ENCODE data around the gene FLACC1.
"Not testable (repeated sequence)": the region's sequence is repeated elsewhere in the genome, so short reads cannot be mapped to it uniquely, and the experiment has no call there.

Gene FLACC1

DNA sequence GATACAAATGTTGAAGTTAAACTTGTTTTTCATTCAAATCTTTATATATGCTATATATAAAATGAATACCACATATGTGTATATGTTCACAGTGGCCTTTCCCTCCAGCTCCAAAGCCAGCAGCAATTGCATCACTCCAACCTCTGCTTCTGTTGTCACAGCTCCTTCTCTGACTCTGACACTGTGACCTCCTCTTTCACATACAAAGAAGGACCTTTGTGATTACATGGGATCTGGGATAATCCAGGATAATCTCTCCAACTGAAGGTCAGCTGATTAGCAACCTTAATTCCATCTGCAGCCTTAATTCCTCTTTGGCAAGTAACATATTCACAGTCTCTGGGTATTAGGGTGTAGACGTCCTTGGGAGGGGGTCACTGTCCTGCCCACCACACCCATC, 8.4 kb downstream of the FLACC1 start:
- no peak for DNase-seq

DNA sequence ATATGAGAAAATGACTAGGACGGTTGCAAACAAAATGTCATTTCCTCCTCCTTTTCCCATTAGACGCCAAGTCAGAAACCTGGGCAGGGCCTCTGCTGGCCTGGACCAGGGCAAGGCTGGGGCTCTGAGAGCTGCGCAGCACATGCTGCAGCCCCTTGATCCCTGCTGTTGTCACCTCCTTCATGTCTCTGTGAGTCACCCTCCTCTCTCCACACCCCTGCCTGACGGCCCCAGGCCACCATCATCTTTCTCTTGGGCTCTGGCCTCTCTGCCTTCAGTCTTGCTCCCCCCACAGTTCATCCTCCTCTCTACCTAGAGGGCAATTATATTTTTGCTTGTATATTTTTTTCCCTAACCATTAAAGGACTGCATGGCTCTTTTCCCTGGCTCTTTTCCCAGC, 10.0 kb downstream of the FLACC1 start:
- no peak for DNase-seq

DNA sequence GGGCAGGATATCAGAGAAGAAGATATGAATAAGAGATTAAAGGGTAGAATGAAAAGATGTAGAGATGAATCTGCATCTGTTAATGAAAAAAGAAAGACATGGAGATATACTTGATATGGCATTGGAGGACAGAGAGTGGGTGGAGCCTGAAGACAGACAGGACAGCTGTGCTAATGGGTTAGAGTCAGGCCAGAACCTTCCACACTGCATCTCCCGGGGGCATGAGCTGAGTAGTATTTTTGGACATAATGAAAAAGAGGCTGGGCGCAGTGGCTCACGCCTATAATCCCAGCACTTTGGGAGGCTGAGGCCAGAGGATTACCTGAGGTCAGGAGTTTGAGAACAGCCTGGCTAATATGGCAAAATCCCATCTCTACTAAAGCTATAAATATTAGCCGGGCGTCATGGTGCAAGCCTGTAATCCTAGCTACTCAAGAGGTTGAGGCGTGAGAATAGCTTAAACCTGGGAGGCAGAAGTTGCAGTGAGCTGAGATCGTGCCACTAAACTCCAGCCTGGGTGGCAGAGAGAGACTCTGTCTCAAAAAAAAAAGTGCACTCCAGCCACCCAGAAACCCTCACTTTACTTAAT, 11.4 kb downstream of the FLACC1 start:
- DNase-seq, result no peak

DNA sequence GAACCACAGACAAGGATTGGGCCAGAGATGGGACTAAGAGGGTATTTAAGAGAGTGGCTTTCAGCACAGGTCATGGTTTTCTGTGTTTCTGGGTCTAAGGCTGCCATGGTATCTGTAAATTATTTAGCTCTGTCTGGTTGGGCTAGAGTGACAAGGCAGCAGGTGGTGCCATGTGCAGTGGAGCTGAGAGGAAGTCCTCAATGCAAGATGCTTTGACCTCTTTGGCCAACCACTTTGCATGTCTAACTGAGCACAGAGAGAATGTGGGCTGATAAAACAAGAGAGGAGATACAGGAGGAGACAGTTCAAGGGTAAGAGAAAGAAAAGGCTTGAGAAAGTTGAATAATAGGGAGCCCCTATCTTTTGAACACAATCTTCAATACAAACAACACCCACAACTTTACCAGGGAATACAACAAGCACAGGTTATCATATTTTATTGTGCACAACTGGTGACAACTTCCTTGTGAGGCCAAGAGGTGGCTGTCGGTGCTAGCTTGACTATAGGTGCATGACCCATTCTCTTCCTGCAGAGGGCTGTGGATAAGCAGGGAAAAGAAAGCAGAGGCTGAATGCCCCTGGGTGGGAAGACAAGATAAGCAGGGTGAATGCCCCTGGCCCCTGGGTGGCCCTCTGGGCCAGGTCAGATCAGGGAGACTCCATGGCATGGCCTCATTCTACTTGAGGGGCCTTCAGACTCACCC, 12.3 kb downstream of the FLACC1 start:
- DNase-seq, result no peak

DNA sequence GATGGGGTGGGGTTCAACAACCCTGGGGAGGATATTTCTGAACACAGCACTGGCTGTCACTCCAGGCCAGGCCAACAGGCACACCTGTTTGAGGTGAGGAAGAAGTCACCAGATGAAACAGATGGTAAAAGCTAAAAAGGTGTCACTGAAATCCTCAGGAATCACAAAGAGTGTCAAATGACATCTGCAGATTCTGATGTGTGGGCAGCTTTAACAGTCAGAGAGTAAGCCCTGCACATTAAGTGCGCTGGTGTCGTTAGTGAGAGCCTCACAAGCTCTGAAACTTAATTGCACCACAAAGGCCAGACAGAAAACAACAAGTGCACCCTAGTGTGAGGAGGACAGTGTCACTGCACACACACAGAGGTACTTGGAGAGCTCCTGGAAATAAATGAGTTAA, 13.6 kb downstream of the FLACC1 start:
- no peak for DNase-seq

DNA sequence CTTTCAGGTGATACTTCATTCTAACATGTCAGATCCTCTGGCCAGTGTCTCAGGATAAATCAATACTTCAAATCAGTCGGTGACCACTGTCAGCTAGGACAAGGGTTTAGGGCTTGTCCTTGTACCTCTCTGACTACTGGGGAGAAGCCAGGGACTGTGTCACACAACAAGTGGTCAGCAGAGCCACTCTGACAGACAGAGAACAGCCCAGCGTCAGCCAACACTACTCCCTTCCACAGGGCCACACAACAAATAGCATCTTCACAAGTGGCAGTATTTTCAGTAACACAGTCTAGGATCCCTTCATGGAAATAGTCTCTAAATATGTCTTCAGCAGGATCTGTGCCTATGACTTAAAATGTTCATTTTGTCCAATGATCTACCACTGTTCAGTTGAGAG, 14.2 kb downstream of the FLACC1 start:
- no peak for DNase-seq

DNA sequence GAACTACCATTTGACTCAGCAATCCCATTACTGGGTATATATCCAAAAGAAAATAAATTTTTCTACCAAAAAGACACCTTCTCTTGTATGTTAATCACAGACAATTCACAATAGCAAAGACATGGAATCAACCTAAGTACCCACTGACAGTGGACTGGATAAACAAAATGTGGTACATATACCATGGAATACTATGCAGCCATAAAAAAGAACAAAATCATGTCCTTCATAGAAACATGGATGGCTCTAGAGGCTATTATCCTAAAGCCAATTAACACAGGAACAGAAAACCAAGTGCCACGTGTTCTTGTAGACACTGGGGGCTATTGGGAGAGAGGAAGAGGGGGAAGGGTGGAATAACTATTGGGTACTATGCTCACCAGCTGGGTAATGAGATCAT, 27.7 kb downstream of the FLACC1 start:
- DNase-seq, result no peak

DNA sequence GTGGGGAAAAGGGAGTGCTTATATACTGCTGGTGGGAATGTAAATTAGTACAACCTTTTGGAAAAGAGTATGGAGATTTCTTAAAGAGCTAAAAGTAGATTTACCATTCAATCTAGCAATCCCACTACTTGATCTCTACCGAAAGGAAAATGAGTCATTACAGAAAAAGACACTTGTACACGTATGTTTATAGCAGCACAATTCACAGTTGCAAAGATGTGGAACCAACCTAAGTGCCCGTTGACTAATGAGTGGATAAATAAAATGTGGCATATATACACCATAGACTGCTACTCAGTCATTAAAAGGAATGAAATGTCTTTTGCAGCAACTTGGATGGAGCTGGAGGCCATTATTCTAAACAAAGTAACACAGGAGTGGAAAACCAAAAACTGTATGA, 29.5 kb downstream of the FLACC1 start:
- DNase-seq, result no peak

DNA sequence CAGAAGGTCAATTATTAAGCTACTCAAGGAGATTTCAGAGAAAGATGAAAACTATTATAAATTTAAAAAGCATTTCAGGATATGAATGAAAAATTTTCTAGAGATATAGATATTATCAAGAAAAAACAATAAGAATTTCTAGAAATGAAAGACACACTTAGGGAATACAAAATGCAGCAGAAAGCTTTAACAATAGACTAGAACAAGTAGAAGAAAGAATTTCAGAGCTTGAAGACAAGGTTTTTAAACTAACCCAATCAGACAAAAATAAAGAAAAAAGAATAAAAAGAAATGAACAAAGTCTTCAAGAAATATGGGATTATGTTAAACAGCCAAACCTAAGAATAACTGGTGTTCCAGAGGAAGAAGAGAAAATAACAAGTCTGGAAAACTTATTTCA, 34.4 kb downstream of the FLACC1 start:
- DNase-seq, result no peak

DNA sequence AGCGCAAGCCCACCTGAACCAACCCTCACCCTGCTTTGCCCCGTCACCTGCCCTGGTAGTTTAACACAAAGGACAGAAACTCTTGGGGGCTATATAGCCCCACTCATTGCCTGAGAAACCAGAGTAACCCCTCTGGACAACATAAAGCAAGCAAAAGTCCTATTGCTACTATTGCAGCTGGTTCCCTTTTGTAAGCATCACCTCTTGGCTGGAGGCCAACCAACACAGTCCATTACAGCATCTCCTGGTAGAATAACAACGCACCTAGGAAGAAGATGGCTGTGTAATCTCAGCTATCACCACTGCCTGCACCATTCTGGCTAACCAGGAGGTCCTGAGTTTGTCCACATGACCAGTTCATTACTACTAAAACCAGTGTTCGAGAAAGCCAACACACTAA, 36.4 kb downstream of the FLACC1 start:
- DNase-seq, result no peak

DNA sequence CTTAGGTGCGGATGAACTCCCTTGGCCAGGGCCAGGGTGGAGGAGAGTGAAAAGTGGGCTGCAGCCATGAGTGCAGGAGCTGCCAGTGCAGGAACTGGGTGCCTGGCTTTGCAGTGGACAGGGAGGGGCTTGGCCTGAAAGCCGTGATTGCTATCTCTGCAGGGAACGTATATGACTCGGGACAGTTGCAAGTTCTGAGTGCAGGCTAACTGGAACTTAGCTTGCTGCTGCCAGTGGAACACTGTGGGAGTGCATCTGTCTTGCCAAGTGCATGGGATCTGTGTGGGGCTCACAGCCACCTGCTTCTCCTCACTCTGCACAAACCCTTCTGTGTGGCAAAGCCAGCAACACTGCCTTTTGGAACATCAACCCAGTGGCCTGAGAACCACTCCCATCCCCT, 36.9 kb downstream of the FLACC1 start:
- DNase-seq, result no peak

DNA sequence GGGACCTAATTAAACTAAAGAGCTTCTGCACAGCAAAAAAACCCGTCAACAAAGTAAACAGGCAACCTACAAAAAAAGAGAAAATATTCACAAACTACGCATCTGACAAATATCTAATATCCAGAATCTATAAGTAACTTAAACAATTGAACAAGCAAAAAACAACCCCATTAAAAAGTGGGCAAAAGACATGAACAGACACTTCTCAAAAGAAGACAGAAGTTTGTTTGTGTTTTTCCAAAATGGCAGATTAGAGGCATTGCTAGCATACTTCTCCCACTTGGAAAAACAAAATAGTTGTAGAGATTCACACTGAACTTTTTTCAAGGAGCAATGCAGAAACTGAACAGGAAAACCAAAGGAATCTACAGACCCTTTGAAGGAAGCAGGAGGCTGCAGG, 37.6 kb downstream of the FLACC1 start:
- DNase-seq, result no peak

DNA sequence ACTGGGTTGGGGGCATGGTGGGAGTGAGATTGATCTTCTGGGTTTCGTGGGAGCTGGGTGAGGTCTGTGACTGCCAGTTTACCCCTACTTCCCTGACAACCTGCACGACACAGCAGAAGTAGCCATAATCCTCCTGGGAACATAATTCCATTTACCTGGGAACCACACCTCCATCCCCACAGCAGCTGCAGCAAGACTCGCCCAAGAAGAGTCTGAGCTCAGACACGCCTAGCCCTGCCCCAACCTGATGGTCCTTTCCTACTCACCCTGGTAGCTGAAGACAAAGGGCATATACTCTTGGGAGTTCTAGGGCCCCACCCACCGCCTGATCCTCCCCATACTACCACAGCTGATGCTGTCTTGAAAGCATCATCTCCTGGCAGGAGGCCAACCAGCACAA, 43.8 kb downstream of the FLACC1 start:
- DNase-seq, result no peak

DNA sequence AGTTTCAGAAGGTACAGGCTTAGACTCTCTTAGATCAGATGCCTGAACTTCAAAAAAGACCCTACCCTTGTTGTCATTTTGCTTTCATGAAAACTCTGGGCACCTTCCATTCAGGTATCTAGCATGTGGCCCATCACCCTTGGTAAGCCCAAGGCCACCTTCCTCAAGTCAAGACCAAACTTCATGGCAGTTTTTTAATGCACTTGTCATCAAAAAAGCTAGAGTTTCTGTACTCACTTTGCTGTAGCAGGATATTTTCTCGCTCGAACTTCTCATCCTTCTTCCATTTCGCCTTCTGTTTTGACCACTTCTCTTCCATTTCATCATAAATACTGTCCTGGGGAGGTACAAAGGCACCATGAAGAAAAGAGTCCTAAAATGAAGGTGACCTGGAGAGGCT, 48.2 kb downstream of the FLACC1 start:
- no peak for DNase-seq

DNA sequence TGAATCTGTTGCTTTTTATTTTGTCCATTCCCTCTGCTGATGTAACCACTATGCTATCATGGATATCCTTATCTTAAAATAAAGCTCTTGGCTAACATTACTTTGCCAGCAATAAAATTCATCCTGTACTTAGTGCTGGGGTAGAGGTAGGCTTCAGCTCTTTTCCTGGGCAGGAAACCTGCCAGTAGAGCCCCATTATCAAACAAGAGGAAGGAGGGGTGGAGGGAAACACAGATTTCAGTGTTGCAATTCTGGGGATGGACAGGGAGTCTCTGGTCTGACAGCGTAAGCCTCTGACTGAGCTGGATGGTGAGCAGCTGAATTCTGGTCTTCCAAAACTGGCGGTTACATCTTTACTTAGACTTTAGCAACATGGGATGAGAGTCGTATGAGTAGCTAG, 49.3 kb downstream of the FLACC1 start:
- DNase-seq, result no peak

DNA sequence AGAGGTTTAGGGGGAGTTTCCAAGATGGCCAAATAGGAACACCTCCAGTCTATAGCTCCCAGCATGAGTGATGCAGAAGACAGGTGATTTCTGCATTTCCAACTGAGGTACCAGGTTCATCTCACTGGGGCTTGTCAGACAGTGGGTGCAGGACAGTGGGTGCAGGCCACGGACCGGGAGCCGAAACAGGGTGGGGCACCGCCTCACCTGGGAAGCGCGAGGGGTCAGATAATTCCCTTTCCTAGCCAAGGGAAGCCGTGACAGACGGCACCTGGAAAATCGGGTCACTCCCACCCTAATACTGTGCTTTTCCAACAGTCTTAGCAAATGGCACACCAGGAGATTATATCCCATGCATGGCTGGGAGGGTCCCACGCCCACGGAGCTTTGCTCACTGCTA, 57.2 kb downstream of the FLACC1 start:
- not testable (repeated sequence) for DNase-seq

DNA sequence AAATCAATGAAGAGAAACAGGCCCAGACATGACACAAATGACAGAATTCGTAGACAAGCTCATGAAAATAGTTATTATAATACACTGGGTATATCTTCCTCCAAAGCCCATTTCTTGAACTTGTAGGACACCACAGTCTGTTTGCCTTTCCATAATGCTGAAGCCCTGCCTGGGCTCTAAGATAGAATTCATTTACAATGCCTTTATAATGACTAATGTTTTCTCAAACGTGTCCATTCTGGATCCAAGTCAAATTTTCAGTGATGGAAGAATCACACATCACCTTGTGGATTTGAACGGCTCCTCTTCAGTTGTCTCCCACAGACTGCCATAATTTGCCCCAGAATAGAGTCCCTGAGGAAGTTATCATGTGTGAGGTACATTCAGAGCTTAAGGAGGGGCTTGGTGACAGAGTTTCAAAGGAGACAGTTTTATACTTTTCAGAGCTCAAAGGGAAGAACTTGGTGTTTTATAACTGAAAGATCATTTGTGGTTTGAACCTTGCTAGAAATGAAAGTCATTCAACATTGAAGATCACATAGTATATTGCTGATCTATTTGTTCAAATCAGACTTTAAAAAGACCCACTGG, 58.6 kb downstream of the FLACC1 start:
- no peak for DNase-seq

DNA sequence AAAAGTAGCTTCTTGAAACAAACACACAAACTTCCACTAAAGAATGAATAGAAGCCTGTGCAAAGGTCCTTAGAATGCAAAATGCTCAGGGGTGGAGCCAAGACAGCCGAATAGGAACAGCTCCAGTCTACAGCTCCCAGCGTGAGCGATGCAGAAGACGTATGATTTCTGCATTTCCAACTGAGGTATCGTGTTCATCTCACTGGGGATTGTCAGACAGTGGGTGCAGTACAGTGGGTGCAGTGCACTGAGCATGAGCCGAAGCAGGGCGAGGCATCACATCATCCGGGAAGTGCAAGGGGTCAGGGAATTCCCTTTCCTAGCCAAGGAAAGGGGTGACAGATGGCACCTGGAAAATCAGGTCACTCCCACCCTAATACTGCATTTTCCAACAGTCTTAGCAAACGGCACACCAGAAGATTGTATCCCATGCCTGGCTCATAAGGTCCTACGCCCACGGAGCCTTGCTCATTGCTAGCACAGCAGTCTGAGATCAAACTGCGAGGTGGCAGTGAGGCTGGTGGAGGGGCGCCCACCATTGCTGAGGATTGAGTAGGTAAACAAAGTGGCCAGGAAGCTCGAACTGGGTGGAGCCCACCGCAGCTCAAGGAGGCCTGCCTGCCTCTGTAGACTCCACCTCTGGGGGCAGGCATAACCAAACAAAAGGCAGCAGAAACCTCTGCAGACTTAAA, 66.5 kb downstream of the FLACC1 start:
- DNase-seq, result not testable (repeated sequence)

DNA sequence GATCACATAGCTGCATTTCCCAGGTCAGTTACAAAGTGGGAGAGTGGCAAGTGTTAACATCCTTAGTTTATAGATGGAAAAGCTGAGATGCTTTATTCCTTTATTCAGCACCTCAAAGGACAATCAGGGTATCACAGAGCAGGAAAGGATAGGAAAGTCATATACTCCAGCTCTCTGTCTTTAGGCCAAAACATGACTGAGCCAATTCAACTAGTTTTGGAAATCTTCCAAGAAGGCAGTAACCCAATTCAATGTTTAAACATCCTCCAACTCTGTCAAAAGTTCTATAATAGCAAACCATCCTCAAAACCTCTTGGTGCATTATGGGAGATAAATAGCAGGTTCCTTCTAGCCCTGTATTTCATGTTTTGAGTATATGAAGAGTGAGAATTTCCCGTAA, 71.6 kb downstream of the FLACC1 start:
- no peak for DNase-seq

DNA sequence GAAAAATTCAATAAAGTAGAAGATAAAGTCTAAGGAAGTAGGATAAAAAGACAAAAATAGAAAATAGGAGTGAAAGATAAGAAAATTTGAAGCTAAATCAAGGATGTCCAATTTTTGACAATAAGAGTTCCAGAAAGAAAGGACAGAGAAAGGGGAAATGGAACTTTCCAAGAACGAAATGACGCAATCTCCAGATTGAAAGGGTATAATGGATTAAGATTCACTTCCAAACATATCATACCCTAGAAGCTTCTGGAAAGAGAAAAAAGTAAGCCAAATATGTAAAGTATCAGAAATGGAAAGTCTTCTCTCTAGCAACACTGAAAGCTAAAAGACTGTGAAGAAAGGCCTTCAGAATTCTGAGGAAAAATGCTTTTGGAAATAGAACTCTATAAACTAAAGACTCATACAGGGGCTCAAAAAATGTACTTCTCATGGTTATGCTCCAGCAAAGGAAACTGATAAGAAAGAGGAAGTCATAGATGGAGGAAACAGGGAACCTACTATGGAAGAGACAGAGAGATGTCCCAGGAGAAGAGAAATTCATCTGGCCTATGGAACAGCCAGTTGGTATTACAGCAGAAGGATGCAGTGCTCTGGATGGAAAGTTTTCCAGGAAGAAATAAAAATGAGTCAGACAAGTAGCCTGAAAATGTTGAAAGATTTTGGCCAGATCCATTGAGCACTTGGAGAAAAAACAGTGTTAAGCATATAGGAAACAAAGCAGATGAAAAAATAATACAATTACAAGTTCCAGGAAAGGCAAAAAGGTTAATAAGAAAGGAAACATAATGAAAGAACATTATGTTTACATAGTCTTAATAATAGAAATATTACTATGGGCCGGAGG, 76.7 kb downstream of the FLACC1 start:
- DNase-seq, result no peak

DNA sequence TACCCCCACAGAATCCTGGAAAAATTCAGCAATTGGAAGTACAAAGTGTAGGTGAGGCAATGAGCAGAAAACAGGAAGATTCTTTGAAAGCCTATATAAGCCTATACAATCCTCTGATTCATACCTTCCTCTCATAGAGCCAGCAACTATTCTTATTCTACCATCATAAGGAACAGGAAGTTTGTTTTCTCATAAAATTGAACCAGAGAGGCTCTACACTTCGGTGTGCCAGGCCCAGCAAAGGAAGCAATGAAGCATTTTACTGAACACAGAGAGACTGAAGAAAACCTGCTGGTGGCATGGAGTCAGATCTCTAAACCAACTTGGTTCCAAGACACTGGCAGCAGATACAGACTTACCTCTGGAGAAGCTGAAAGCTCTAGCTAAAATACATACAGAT, 78.1 kb downstream of the FLACC1 start:
- DNase-seq, result no peak

DNA sequence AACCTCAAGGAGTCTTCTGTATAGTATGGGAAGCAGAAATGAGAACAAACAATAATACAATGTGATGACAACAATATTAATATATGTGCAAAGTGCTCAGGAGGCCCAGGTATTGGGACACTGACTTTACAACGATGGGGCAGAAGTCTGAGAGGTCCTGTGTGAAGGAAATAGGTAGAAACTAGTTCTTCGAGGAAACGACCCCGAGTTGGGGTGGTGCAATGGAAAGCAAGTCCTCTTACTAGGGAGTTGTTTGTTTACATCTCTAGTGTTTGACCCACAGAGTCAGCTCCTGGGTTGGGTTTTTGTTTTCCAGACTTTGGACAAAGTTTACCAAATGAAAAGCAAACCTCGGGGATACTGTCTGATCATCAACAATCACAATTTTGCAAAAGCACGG, 80.6 kb downstream of the FLACC1 start:
- DNase-seq, result no peak

DNA sequence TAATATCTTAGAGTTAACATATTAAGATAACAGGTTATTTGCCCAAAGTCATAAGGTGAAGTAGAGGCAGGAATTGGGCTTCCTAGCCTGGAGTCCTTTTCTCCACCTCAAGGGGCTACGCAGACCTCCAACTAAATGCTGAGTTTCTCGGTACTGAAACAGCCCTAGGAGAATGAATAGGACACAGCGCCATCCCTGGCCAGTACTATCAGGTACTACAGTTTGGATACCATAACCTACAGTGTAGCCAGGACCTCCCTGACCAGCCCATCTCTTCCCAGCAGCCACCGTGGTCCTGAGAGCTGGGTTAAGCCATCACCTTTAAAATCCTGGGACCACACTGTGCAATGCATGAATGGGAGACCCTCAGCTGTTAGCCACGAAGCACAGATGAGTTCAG, 81.2 kb downstream of the FLACC1 start:
- no peak for DNase-seq

Data from midbrain (tissue), 1 donor.